Gastroesophageal sphincter (tissue), 4 donors: ENCODE results near the gene SLC8A1. TPM values are rescaled to one million over a fixed set of nuclear protein-coding genes. Genes with fewer than 3 reads are reported as not detected.

Experiments used
- ATAC-seq: fragments of 150-250 bp; one replicate; pipeline ENCODE4 v1.9.1; 2016; ENCODE audit warnings: mild to moderate bottlenecking, moderate library complexity
- H3K27ac ChIP-seq, 4 donors: fragments of 200-600 bp; sonication (generic) in 3 of 4; 1 replicate in 3 of 4; 2 replicates in 1 of 4; pipeline ENCODE4 v1.5.1; 2016 to 2019
- H3K27me3 ChIP-seq: fragments of 200-600 bp; sonication (generic); one replicate; pipeline ENCODE4 v1.5.1; 2019
- H3K36me3 ChIP-seq, 2 donors: fragments of 200-600 bp; sonication (generic); one replicate each; pipeline ENCODE4 v1.5.1; 2019; ENCODE audit warnings: control low read depth in 1 of 2
- H3K4me1 ChIP-seq, 3 donors: fragments of 200-600 bp; sonication (generic); 1 replicate in 2 of 3; 2 replicates in 1 of 3; pipeline ENCODE4 v1.5.1; 2016 to 2019; ENCODE audit warnings: control low read depth in 2 of 3
- H3K4me3 ChIP-seq, 2 donors: fragments of 200-600 bp; sonication (generic); one replicate each; pipeline ENCODE4 v1.5.1; 2019; ENCODE audit warnings: mild to moderate bottlenecking in 1 of 2, moderate library complexity in 1 of 2
- H3K9me3 ChIP-seq, 3 donors: fragments of 200-600 bp; sonication (generic); one replicate each; pipeline ENCODE4 v1.5.1; 2017 to 2019; ENCODE audit warnings: control low read depth in 2 of 3
- EP300 ChIP-seq: sonication (generic); formaldehyde crosslinking; IDR thresholded peaks from one replicate; pipeline ENCODE4 v1.6.1; 2017; ENCODE audit warnings: antibody characterized with exemption, mild to moderate bottlenecking
- POLR2A ChIP-seq, 2 donors: fragments of 450-650 bp; IDR thresholded peaks; one replicate each; pipeline ENCODE4 v1.6.1; 2017; ENCODE audit warnings: antibody characterized with exemption in 2 of 2, mild to moderate bottlenecking in 2 of 2, moderate library complexity in 1 of 2
- POLR2AphosphoS5 ChIP-seq: sonication (generic); formaldehyde crosslinking; IDR thresholded peaks from one replicate; pipeline ENCODE4 v1.6.1; 2017; ENCODE audit warnings: antibody characterized with exemption
- WGBS, 2 donors: methylation state at CpG; one replicate each; pipeline ENCODE4 v1.1.5; 2018; ENCODE audit warnings: low coverage in 1 of 2; 5-methylcytosine and 5-hydroxymethylcytosine counted together
- total RNA-seq, 4 donors: library from RNA; depleted of rRNA; stranded (reverse); fragments of >200 nt; gene quantifications; one replicate each; pipeline ENCODE4 v1.1.0, GENCODE V29; 2016
- TF ChIP-seq, protein P1 (sequence below), 4 experiments: fragments of 200-600 bp in 2 of 4; fragments of 450-650 bp in 2 of 4; sonication (generic) in 1 of 4; IDR thresholded peaks; one replicate each; pipeline ENCODE4 v1.5.1; 2017 to 2019; ENCODE audit warnings: antibody characterized with exemption in 4 of 4, mild to moderate bottlenecking in 2 of 4, moderate library complexity in 2 of 4

The SLC8A1 gene
- total RNA-seq, 4 donors from 2014 or later, result 76.3 to 168 (median 146) TPM

DNA sequence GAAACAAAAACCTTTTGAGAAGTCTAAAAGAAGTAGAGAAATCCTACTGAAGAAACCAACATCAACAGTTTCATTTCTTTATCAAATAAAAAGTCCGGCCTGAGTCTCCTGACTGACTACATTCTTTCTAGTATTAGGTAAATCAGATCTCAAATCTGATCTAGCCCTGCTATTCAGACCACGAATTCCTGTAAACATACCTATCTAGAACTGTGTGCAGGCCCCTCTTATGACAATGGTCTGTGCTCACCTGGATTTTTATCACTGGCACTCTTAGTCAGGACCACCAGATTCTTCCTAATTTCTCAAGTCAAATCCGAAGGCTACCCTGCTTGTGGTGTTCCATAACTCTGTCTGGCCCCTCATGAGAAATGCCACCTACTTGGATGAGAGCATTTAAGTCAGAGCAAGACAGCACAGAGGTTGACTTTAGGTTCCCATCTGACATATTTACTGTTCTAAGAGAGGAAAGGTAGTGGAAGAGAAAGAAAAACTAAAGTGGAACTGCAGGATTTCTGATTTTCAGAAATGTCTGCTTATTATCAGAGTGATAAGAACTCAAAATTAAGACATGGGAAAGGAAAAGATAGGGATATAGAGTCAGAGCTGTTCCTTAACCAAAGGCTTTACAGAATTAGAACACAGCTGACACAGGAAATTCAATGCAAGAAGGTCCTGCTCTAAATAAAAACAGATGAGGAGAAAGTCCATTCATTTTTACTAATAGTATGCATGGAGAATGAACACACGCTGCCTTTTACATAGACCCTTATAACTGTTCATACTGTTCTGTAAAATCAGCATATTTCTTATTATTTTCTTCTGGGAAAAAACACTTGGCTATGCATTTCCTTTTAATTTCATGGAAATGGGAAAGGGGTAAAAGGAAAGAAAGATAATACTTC is 56.5 kb downstream of the SLC8A1 start:
- Histone ChIP-seq H3K4me3 (no peak overlapping the region), H3K9me3 (no peaks in the 10 kb centered on the region), H3K36me3 (no peaks in the 10 kb centered on the region), H3K27me3 (no peaks in the 10 kb centered on the region), H3K4me1 (peaks cover 7 to 63% (median 8%) of the 10 kb centered on the region in 3 donors), H3K27ac (peak overlapping the region in 2 of 4 donors; percentile 3 to 47)
- ATAC-seq, result no peak
- 51 to 54% methylated on average over 3 to 4 of the region's 4 CpGs for WGBS, 2 donors
- no peak for TF ChIP-seq EP300
- TF ChIP-seq, protein P1, sequence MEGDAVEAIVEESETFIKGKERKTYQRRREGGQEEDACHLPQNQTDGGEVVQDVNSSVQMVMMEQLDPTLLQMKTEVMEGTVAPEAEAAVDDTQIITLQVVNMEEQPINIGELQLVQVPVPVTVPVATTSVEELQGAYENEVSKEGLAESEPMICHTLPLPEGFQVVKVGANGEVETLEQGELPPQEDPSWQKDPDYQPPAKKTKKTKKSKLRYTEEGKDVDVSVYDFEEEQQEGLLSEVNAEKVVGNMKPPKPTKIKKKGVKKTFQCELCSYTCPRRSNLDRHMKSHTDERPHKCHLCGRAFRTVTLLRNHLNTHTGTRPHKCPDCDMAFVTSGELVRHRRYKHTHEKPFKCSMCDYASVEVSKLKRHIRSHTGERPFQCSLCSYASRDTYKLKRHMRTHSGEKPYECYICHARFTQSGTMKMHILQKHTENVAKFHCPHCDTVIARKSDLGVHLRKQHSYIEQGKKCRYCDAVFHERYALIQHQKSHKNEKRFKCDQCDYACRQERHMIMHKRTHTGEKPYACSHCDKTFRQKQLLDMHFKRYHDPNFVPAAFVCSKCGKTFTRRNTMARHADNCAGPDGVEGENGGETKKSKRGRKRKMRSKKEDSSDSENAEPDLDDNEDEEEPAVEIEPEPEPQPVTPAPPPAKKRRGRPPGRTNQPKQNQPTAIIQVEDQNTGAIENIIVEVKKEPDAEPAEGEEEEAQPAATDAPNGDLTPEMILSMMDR (IDR thresholded peaks at IDR 0.05), result no peak
- TF ChIP-seq POLR2AphosphoS5, result no peak
- TF ChIP-seq POLR2A (IDR thresholded peaks at IDR 0.05), result no peak

DNA sequence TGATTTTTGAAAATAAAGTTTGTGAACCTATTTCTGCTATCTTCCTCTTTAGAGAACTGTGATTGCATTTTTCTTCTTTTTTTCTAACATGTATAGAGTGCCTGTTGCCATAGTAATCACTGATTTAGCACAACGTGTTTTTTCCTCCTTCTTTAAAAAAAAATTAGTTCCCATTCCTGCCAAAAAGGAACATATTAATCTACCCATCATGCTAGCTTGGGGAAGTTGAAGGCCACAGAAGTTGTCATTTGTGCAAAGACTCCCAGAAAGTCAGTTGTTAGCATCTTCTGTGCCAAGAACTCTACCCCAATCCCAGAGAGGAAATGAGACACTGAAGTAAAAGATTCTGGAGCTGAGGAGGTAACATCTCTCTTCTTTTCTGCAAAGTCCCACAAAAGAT is 57.3 kb downstream of the SLC8A1 start:
- H3K4me1 ChIP-seq, result peaks cover 4 to 55% (median 7%) of the 10 kb centered on the region in 3 donors
- H3K36me3 ChIP-seq, result no peaks in the 10 kb centered on the region
- ATAC-seq, result peak; percentile 49
- no peak for TF ChIP-seq POLR2A (IDR thresholded peaks at IDR 0.05)
- TF ChIP-seq POLR2AphosphoS5, result no peak
- TF ChIP-seq, protein P1 (IDR thresholded peaks at IDR 0.05), result no peak
- TF ChIP-seq EP300, result no peak
- H3K27ac ChIP-seq, result peak overlapping the region in 1 of 4 donors; percentile 3
- WGBS, 2 donors, result 24 to 25% methylated on average over 1 of the region's 1 CpG
- H3K27me3 ChIP-seq, result no peaks in the 10 kb centered on the region
- no peaks in the 10 kb centered on the region for H3K9me3 ChIP-seq
- H3K4me3 ChIP-seq, result no peak overlapping the region

- Histone ChIP-seq H3K4me1 (peaks cover 4 to 50% (median 7%) of the 10 kb centered on the region in 3 donors), H3K27me3 (no peaks in the 10 kb centered on the region), H3K9me3 (no peaks in the 10 kb centered on the region), H3K36me3 (no peaks in the 10 kb centered on the region), H3K4me3 (no peak overlapping the region), H3K27ac (peak overlapping the region in 1 of 4 donors; percentile 12)
- ATAC-seq, result no peak
- TF ChIP-seq, protein P1 (IDR thresholded peaks at IDR 0.05), result no peak
- TF ChIP-seq POLR2AphosphoS5 (no peak), EP300 (no peak), POLR2A (IDR thresholded peaks at IDR 0.05) (no peak)
- 56 to 86% methylated on average over 3 to 4 of the region's 4 CpGs for WGBS, 2 donors
Measured at GRCh38 chr2:40394031-40394430, 57.9 kb downstream of the SLC8A1 start.

DNA sequence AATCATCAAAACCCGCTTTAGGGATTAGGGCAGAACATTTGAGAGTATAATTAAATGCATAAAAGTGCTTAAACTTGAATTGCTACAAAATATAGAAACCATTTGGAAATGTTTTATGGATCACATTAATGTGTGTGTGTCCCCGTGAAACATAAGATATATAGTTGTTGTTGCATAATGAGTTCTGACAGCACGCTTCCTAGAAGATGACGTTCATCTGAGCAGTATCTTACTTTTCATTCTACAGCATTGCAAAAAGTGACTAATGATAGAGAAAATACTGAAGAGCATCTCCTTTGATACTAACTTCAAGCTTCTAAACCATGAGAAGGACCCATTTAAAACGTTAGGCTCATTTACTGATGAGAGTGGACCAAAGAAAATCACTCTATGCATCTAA is 63.7 kb downstream of the SLC8A1 start:
- Histone ChIP-seq H3K4me3 (no peak overlapping the region), H3K36me3 (no peaks in the 10 kb centered on the region), H3K27me3 (no peaks in the 10 kb centered on the region), H3K27ac (no peak overlapping the region), H3K9me3 (no peaks in the 10 kb centered on the region), H3K4me1 (peaks cover 0 to 19% (median 4%) of the 10 kb centered on the region in 3 donors)
- 81 to 91% methylated on average over 5 of the region's 5 CpGs for WGBS, 2 donors
- ATAC-seq, result no peak
- TF ChIP-seq POLR2A (IDR thresholded peaks at IDR 0.05) (no peak), POLR2AphosphoS5 (no peak), EP300 (no peak)
- TF ChIP-seq, protein P1 (IDR thresholded peaks at IDR 0.05), result no peak

GRCh38 chr2:40386177-40386576 is 65.7 kb downstream of the SLC8A1 start:
- H3K4me3 ChIP-seq, result no peak overlapping the region
- H3K27ac ChIP-seq, result no peak overlapping the region
- WGBS, 2 donors, result 53 to 66% methylated on average over 2 of the region's 2 CpGs
- ATAC-seq, result no peak
- peaks cover 0 to 10% (median 0%) of the 10 kb centered on the region in 3 donors for H3K4me1 ChIP-seq
- H3K27me3 ChIP-seq, result no peaks in the 10 kb centered on the region
- H3K9me3 ChIP-seq, result no peaks in the 10 kb centered on the region
- H3K36me3 ChIP-seq, result no peaks in the 10 kb centered on the region
- TF ChIP-seq POLR2AphosphoS5 (no peak), EP300 (no peak), POLR2A (IDR thresholded peaks at IDR 0.05) (no peak)
- TF ChIP-seq, protein P1 (IDR thresholded peaks at IDR 0.05), result no peak
